ENCODE data around the gene VARS1.
"Not testable (repeated sequence)": the region's sequence is repeated elsewhere in the genome, so short reads cannot be mapped to it uniquely, and the experiment has no call there.

GRCh38 chr6:31820399-31820798, 24.8 kb upstream of the VARS1 start:
- TF ChIP-seq, protein P1, sequence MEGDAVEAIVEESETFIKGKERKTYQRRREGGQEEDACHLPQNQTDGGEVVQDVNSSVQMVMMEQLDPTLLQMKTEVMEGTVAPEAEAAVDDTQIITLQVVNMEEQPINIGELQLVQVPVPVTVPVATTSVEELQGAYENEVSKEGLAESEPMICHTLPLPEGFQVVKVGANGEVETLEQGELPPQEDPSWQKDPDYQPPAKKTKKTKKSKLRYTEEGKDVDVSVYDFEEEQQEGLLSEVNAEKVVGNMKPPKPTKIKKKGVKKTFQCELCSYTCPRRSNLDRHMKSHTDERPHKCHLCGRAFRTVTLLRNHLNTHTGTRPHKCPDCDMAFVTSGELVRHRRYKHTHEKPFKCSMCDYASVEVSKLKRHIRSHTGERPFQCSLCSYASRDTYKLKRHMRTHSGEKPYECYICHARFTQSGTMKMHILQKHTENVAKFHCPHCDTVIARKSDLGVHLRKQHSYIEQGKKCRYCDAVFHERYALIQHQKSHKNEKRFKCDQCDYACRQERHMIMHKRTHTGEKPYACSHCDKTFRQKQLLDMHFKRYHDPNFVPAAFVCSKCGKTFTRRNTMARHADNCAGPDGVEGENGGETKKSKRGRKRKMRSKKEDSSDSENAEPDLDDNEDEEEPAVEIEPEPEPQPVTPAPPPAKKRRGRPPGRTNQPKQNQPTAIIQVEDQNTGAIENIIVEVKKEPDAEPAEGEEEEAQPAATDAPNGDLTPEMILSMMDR (conservative IDR thresholded peaks at IDR 0.05; ENCODE audit: low read length) = not testable (repeated sequence)
- TF ChIP-seq EZH2phosphoT487 (IDR thresholded peaks at IDR 0.05; ENCODE audit: borderline replicate concordance, low read depth, low read length) = not testable (repeated sequence)

Measured in OCI-LY7 (cell line).